Right cardiac atrium (tissue), 5 donors: ENCODE measurements around the gene SLC41A1. TPM values are rescaled to one million over a fixed set of nuclear protein-coding genes. Genes with fewer than 3 reads are reported as not detected.
"Not testable (repeated sequence)": the region's sequence is repeated elsewhere in the genome, so short reads cannot be mapped to it uniquely, and the experiment has no call there.

ENCODE experiments used
- ATAC-seq, 2 donors: fragments of 200-7000 bp; cut with Tn5 transposase; one replicate each; pipeline versions ENCODE4 v1.8.0 to v1.9.1; 2020; ENCODE audit warnings: moderate library complexity in 2 of 2, mild to moderate bottlenecking in 1 of 2
- DNase-seq, 3 donors: peaks; one replicate each; pipeline ENCODE4 v3.0.0-alpha.2; 2020
- H3K27ac ChIP-seq: one replicate; pipeline ENCODE4 v1.5.1; 2013; ENCODE audit warnings: mild to moderate bottlenecking, low read length, control low read depth, moderate library complexity
- H3K27me3 ChIP-seq: one replicate; pipeline ENCODE4 v1.6.1; 2013; ENCODE audit not compliant: control insufficient read depth, insufficient read depth
- H3K4me1 ChIP-seq: one replicate; pipeline ENCODE4 v1.6.1; 2013; ENCODE audit warnings: low read length; ENCODE audit not compliant: control insufficient read depth, insufficient read depth
- H3K4me3 ChIP-seq: one replicate; pipeline ENCODE4 v1.5.1; 2013; ENCODE audit warnings: low read length, control low read depth
- H3K9me3 ChIP-seq: one replicate; pipeline ENCODE4 v1.6.1; 2013; ENCODE audit warnings: low read length; ENCODE audit not compliant: control insufficient read depth
- WGBS: extraction: QIAGEN DNeasy Blood & Tissue Kit; methylation state at CpG from one replicate; pipeline ENCODE4 v1.1.7; 2013; 5-methylcytosine and 5-hydroxymethylcytosine counted together
- intact Hi-C, 4 donors: fragments of 100-400 bp; cut with DNase I; formaldehyde crosslinking; loops; one replicate each; pipeline versions ENCODE4 v1.11.0 to v1.14.0; 2022 to 2023
- polyA plus RNA-seq: library from polyadenylated mRNA; stranded (reverse); fragments of 200-250 nt; gene quantifications from one replicate; pipeline ENCODE4 v1.2.3, GENCODE V29; 2013
- total RNA-seq, 4 donors: library from RNA; stranded (reverse); fragmentation: NEBNext Ultra II Directional; extraction: Animal tissue kit (Norgen Biotek cat#: 25700); gene quantifications; one replicate each; pipeline ENCODE4 v1.2.1, GENCODE V29; 2021
- donor health status: healthy with polysubstance abuse.
- donor health status: DM: no; HTN: yes; CAD: no.
- donor health status: DM: no; HTN: no; CAD: no.
- donor health status: DM: no; HTN: yes; CAD: no; lungs with severe emphysema.
- donor health status: DM: yes; HTN: yes; CAD: no.

Gene SLC41A1
- total and polyA plus RNA-seq, 5 donors, result 187 to 420 (median 322) TPM

GRCh38 chr1:205842229-205842628 lies 29.2 kb upstream of the SLC41A1 start:
- Histone ChIP-seq H3K4me1 (peaks cover 5% of the 10 kb centered on the region), H3K4me3 (no peak overlapping the region), H3K27me3 (no peaks in the 10 kb centered on the region), H3K27ac (peak overlapping the region; percentile 78), H3K9me3 (no peaks in the 10 kb centered on the region)
- ATAC-seq (peak; percentile 58 to 71), DNase-seq (no peak)
- 40% methylated on average over 2 of the region's 2 CpGs for WGBS
- intact Hi-C loops, result no loop called here

GRCh38 chr1:205840146-205840923 lies 27.3 kb upstream of the SLC41A1 start:
- intact Hi-C loops, result no loop called here
- Histone ChIP-seq H3K9me3 (no peaks in the 10 kb centered on the region), H3K27me3 (no peaks in the 10 kb centered on the region), H3K27ac (peak overlapping the region; percentile 25), H3K4me3 (no peak overlapping the region), H3K4me1 (peaks cover 5% of the 10 kb centered on the region)
- 65% methylated on average over 4 of the region's 4 CpGs for WGBS
- DNase-seq, result no peak
- no peak for ATAC-seq

GRCh38 chr1:205837382-205837970 lies 24.5 kb upstream of the SLC41A1 start:
- no peak overlapping the region for H3K4me3 ChIP-seq
- no peak overlapping the region for H3K27ac ChIP-seq
- DNase-seq (no peak), ATAC-seq (no peak)
- H3K4me1 ChIP-seq, result peaks cover 3% of the 10 kb centered on the region
- WGBS, result 85% methylated on average over 7 of the region's 7 CpGs
- intact Hi-C loops, result no loop called here
- no peaks in the 10 kb centered on the region for H3K9me3 ChIP-seq
- H3K27me3 ChIP-seq, result no peaks in the 10 kb centered on the region

GRCh38 chr1:205834751-205835150 lies 21.8 kb upstream of the SLC41A1 start:
- no peak for ATAC-seq
- WGBS, result 89% methylated on average over 4 of the region's 4 CpGs
- H3K4me3 ChIP-seq, result no peak overlapping the region
- no peak for DNase-seq
- H3K4me1 ChIP-seq, result peaks cover 3% of the 10 kb centered on the region
- no peak overlapping the region for H3K27ac ChIP-seq
- H3K9me3 ChIP-seq, result no peaks in the 10 kb centered on the region
- no peaks in the 10 kb centered on the region for H3K27me3 ChIP-seq
- intact Hi-C loops, result no loop called here

GRCh38 chr1:205832326-205832751 lies 19.3 kb upstream of the SLC41A1 start:
- no peak overlapping the region for H3K4me3 ChIP-seq
- peaks cover 3% of the 10 kb centered on the region for H3K4me1 ChIP-seq
- H3K27me3 ChIP-seq, result no peaks in the 10 kb centered on the region
- intact Hi-C loops, result no loop called here
- WGBS, result 59% methylated on average over 6 of the region's 6 CpGs
- no peaks in the 10 kb centered on the region for H3K9me3 ChIP-seq
- H3K27ac ChIP-seq, result no peak overlapping the region
- DNase-seq (peak in 1 of 3 donors; percentile 32), ATAC-seq (no peak)

- Histone ChIP-seq H3K4me1 (peaks cover 12% of the 10 kb centered on the region), H3K9me3 (no peaks in the 10 kb centered on the region), H3K4me3 (no peak overlapping the region), H3K27me3 (no peaks in the 10 kb centered on the region), H3K27ac (peak overlapping the region; percentile 98)
- ATAC-seq, result peak; percentile 44 to 68
- 29% methylated on average over 1 of the region's 1 CpG for WGBS
- no peak for DNase-seq
- intact Hi-C loops, result no loop called here
Measured at GRCh38 chr1:205827623-205828022, 14.6 kb upstream of the SLC41A1 start.

GRCh38 chr1:205826995-205827394 lies 14.0 kb upstream of the SLC41A1 start:
- H3K27ac ChIP-seq, result peak overlapping the region; percentile 98
- no peak for ATAC-seq

GRCh38 chr1:205826016-205826806 lies 13.2 kb upstream of the SLC41A1 start:
- intact Hi-C loops, result no loop called here
- peak in 1 of 3 donors; percentile 53 for DNase-seq
- 44% methylated on average over 8 of the region's 8 CpGs for WGBS
- Histone ChIP-seq H3K27ac (peak overlapping the region; percentile 98), H3K27me3 (no peaks in the 10 kb centered on the region), H3K9me3 (no peaks in the 10 kb centered on the region), H3K4me3 (no peak overlapping the region), H3K4me1 (peaks cover 9% of the 10 kb centered on the region)
- peak; percentile 82 for ATAC-seq

More at GRCh38 chr1:205826995-205827394, 14.0 kb upstream of the SLC41A1 start:
- H3K9me3 ChIP-seq, result no peaks in the 10 kb centered on the region
- intact Hi-C loops, result no loop called here
- H3K4me3 ChIP-seq, result no peak overlapping the region
- peaks cover 9% of the 10 kb centered on the region for H3K4me1 ChIP-seq
- no peak for DNase-seq
- H3K27me3 ChIP-seq, result no peaks in the 10 kb centered on the region
- WGBS, result 38% methylated on average over 3 of the region's 3 CpGs

GRCh38 chr1:205824180-205824579 lies 11.2 kb upstream of the SLC41A1 start:
- intact Hi-C loops, result no loop called here
- 98% methylated on average over 5 of the region's 5 CpGs for WGBS
- DNase-seq, result no peak
- Histone ChIP-seq H3K4me1 (peaks cover 9% of the 10 kb centered on the region), H3K27ac (no peak overlapping the region), H3K27me3 (no peaks in the 10 kb centered on the region), H3K4me3 (no peak overlapping the region), H3K9me3 (no peaks in the 10 kb centered on the region)
- no peak for ATAC-seq

- 91% methylated on average over 2 of the region's 2 CpGs for WGBS
- H3K9me3 ChIP-seq, H3K4me1 ChIP-seq, H3K27me3 ChIP-seq, H3K27ac ChIP-seq, intact Hi-C loops, ATAC-seq, DNase-seq, H3K4me3 ChIP-seq: not testable (repeated sequence)
Measured at GRCh38 chr1:205823260-205823659, 10.3 kb upstream of the SLC41A1 start.

- intact Hi-C loops, result no loop called here
- ATAC-seq, result no peak
- 92% methylated on average over 2 of the region's 2 CpGs for WGBS
Measured at GRCh38 chr1:205822397-205822796, 9.4 kb upstream of the SLC41A1 start.

More at GRCh38 chr1:205822397-205822796, 9.4 kb upstream of the SLC41A1 start:
- Histone ChIP-seq H3K27ac (no peak overlapping the region), H3K4me3 (no peak overlapping the region), H3K27me3 (no peaks in the 10 kb centered on the region), H3K9me3 (no peaks in the 10 kb centered on the region), H3K4me1 (peaks cover 9% of the 10 kb centered on the region)
- DNase-seq, result no peak
